ENCODE data around the gene PSMD9.
"Not testable (repeated sequence)": the region's sequence is repeated elsewhere in the genome, so short reads cannot be mapped to it uniquely, and the experiment has no call there.

Gene PSMD9, protein sequence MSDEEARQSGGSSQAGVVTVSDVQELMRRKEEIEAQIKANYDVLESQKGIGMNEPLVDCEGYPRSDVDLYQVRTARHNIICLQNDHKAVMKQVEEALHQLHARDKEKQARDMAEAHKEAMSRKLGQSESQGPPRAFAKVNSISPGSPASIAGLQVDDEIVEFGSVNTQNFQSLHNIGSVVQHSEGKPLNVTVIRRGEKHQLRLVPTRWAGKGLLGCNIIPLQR

DNA sequence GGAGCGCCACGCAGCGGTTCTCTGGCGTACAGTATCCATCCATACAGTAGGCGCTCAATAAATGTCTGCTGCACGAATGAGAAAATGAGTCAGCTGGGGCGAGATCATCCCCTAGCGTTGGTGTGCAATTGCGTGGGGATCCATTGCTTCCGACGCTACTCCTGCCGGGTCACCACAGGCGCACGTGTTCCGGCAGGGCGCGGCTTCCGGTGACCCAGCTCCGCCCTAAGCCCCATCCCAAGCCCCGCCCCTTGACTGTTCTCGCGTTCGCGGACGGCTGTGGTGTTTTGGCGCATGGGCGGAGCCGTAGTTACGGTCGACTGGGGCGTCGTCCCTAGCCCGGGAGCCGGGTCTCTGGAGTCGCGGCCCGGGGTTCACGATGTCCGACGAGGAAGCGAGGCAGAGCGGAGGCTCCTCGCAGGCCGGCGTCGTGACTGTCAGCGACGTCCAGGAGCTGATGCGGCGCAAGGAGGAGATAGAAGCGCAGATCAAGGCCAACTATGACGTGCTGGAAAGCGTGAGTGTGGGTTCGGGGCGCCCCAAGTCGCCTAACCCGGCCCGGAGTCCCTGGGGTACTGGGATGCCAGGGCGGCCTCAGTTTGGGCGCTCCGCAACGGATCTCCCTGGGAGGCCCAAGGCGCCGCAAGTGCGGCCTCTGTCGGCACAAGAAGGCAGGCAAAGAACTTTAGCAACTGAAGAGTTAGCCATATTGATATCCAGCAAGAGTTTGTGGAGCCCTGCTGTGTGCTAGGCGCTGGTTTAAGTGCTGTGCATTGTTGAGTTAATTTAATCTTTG is at the start of gene PSMD9:
PSMD9 (plus strand) TSS at position 313 of the 796 bp plus-strand sequence; CDS start at position 380, 67 bp downstream.
- DNase-seq = peak; percentile 98

DNA sequence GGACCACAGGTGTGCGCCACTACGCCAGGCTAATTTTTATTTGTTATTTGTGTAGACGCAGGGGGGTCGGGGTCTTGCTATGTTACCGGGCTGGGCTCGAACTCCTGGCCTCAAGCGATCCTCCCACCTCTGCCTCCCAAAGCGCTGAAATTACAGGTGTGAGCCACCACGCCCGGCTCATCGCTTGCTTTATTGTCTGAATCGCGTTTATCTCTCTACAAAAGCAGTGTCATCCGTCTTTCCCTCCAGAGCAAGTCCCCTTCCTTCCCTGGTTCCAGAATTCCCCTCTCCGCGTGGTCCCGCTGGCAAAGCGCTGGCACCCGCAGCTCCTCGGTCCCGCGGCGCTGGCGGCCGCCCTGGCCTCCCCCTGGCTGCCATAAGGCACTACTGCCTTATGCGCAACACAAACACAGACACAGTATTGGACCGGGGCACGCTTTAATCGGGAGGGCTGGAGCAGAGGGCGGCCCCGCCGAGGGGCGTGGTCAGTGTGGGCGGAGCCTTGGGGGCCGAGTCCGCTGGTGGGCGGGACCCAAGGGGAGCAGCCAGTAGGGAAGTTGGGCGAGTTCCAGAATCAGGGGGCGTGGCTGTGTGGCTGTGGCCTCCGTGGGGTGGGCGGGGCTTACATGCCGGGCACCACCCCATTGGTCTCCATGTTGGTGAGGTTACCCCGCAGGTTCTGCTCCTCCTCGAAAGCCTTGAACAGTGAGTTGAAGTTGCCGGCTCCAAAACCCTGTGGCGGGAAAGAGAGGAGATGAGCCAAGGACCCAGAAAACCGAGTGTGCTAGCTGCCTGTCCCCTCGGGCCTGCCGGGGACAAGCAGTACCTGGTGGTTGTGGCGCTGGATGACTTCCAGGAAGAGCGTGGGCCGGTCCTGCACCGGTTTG is 49.2 kb upstream of the PSMD9 start:
- no peak for DNase-seq

DNA sequence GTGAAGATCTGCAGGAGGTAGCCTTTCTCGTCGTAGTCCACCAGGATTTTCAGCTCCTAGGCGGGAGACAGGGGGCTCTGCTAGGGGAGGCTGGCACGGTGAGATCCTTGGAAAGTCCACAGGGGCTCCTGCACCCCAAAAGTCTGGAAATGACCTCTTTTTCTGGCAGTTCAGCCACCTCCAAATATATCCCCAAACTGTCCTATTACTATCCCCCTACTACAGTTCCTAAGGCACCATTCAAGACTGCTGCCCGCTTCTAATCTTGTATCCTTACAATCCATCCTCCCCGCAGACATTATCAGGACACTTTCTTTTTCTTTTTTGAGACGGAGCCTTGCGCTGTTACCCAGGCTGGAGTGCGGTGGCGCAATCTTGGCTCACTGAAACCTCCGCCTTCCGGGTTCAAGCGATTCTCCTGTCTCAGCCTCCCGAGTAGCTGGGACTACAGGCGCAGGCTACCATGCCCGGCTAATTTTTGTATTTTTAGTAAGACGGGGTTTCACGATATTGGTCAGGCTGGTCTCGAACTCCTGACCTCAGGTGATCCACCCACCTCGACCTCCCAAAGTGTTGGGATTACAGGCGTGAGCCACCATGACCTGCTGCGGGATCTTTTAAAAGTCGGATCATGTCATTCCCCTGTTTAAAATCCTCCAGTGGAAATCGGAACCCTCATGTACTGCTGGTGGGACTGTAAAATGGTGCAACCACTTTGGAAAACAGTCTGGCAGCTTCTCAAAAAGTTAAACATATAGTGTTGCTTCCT is 48.4 kb upstream of the PSMD9 start:
- DNase-seq = no peak

DNA sequence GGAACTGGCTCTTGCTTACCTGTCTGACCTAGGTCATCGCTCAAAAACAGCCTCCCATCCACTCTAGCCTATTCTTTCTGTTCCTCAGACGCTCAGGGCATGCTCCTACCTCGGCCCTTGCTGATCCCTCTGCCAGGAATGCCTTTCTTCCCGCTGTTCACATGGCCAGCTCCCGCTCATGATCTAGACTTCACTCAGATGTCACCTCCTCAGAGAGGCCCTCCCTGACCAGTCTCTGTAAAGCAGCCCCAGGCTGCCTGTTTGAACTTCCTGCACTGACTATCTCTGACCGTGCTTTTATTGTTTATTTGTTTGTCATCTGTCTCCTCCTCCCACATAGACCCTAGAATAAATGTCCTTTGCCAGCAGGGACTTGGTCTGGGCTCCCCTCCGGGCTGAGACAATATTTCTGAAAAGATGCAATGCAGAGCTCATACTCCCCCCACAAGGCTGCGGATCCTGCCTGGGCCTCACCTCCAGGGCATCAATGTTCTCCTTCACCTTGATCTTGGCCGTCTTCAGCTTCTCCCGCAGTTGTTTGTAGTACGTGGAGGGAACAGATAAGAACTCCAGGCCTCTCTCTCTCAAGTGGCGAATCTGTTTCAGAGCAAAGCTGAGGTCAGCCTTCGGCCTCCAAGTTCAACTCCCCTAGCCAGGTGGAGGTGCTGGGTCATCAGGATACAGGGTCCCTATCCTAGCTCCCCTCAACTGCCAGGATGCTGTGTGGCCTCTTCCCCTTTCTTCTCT is 45.2 kb upstream of the PSMD9 start:
- DNase-seq = no peak

DNA sequence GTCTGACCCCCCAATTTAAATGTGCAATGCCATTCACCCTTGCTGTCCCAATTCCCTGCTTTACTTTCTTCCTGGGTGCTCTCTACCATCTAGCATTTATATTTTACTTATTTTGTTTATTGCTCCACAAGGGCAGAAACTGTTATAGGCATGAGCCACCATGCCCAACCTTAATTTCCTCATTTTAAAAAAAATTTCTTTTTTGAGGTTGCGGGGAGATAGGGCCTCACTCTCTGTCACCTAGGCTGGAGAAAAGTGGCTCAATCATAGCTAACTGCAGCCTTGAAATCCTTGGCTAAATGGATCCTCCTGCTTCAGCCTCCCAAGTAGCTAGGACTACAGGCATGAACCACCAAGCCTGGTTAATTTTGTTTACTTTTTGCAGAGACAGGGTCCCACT is 42.9 kb upstream of the PSMD9 start:
- DNase-seq = no peak

DNA sequence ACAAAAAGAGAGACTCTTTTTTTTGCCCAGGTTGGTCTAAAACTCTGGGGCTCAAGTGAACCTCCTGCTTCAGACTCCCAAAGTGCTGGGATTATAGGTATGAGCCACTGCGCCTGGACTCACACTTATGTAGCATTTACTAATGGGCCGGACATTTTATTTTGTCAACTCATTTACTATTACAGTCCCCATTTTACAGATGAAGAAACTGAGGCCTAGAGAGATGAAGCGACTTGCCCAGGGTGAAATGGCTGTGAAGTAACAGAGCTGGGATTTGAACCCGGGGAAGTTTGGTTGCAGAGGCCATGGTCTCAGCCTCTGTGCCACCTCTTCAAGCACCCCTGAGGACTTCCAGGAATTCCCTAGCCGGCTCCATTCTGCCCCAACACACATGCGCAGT is 39.4 kb upstream of the PSMD9 start:
- DNase-seq = no peak

DNA sequence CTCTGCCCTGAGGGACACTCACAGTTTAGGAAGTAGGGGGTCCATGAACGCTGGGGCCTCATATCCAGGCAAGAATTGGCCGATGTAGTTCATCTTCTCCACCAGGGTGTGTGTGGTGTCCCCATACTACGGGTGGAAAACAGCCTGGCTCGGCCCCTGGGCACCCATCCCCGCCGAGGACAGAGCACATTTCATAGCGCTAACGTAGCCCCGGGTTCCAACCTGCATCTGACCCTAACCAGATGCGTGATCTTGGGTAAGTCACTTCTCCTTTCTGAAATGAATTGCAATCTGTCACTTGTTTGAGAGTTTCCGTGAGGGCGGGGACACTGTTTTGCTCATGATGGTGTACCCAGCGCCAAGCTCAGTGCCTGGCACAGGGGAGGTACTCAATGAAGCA is 38.9 kb upstream of the PSMD9 start:
- no peak for DNase-seq

DNA sequence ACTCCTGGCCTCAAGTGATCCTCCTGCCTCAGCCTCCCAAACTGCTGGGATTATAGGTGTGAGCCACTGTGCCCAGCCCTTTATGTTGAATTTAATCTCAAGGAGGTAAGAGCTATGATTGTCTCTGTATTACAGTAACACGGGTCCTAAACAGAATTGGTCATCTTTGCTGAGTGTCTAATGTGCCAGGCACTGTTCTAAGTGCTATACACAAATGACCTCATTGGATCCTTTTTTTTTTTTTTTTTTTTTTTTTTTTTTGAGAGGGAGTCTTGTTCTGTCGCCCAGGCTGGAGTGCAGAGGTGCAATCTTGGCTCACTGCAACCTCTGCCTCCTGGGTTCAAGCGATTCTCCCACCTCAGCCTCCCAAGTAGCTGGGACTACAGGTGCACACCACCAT is 36.2 kb upstream of the PSMD9 start:
- DNase-seq = not testable (repeated sequence)

DNA sequence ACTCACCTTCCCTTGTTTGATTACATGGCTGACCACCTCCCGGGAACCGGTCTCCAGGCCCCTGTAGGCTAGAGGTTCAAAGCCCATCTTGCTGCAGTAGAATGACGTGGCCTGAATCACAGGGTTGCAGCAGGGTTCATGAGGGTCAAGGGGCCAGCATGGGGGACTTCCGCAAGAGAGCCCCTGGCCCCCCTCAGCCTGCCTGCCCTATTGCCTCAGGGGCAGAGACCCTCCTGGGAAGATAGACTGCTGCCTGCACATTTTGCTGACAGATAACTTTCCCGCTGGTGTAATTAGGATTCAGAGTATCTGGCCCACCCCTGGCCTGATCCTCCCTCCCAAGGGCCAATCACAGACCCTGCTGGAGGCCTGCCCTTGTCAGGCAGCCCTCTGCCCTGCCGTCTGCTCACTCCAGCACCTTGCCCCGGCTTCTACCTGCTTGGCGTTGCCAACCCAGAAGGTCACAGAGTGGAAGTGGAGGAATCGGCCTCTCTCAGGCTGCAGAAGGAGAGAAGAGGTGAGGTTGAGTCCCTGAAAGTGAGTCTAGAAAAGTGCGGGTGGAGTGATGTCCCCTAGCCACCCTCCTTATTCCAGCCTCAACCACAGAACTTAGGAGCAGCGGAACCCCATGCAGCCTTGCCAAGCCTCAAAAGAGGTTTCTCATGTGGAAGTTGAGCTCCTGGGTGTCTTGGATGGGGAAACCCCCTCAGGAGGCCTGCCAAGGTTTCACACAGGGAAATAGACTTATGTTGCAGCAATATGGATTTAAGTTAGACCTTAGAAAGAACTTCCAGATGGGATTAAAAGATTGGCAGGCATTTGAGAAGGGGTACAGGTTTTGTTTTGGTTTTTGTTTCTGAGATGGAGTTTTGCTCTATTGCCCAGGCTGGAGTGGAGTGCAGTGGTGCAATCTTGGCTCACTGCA is 31.0 kb upstream of the PSMD9 start:
- no peak for DNase-seq

DNA sequence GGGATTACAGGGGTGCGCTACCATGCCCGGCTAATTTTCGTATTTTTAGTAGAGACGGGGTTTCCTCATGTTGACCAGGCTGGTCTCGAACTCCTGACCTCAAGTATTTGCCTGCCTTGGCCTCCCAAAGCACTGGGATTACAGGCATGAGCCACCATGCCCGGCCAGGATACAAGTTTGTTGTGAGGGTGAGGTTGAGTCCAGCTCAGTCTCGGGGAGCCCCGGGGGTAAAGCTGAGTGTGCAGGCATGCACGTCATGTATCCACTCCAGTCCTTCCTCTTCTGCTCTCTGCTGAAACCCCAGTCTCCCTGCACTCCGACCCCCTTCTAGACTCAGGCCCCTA is 30.3 kb upstream of the PSMD9 start:
- no peak for DNase-seq

DNA sequence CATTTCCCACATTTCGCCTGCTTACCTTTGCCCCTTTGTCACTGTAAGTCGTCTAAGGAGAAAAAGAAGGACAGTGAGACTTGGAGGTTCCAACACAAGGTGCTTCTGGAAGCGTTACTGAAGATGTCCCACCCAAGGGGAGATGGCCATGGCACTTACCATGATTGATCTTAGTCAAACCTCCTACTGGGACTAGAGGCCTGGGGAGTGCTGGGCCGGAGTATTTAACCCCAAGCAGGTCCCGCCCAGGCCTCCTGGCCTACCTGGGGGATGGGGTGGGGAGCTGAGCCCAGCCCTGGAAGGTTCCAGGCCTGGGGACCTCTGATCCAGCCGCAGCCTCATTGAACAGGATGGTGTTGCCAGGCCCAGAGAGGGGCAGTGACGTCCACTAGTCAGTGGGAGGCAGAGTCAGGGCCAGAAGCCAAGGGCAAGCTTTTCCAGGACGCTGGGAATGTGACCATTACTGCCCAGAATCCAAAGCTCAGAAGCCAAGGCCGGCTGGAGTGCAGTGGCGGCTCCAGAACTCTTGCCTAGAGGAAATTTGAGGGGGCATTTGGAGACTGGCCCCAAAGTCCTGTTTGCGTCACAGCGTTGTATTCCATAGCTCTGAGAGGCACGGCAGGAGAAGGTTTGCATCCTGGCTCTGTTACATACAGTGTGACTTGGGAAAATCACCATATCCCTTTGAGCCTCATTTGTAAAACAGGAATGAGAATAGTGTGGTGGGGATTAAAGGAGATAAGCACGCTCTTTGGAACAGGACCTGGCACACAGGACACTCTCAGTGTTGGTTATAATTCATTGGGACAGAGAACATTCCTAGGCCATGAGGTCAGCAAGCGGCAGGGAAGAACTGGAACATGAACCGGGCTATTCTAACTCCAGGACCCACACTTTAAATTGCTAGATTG is 29.7 kb upstream of the PSMD9 start, which contains the start of gene HPD:
HPD (minus strand) TSS at position 198 of the 911 bp plus-strand sequence; CDS start at position 162, 36 bp downstream.
- no peak for DNase-seq

DNA sequence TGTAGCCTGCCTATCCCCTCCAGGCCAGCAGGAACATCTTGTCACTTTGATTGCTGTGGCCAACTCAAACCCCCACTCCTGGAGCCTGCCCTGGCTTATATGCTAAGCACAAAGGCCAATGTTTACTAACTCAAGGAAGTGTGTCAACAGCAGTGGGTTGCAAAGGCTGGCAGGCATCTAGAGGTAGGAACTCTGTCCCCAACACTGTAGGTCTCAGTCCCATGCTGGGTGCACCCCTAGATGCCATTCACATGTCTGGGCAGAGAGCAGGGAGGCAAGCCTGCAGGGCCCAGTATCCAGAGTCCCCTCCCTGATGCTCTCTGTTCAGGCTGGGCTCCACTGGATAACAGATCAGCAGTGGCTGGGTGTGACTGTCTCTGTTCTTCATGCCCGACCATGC is 28.3 kb upstream of the PSMD9 start:
- no peak for DNase-seq

DNA sequence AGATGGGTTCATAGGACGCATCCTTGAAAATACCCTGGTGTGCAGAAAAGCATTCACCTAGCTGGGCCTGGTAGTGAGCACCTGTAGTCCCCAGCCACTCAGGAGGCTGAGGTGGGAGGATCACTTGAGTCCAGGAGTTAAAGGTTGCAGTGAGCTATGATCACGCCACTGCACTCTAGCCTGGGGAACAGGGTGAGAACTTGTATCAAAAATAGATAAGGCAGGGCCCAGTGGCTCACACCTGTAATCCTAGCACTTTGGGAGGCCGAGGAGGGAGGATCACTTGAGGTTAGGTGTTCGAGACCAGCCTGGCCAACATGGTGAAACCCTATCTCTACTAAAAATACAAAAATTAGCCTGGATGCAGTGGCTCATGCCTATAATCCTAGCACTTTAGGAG is 27.9 kb upstream of the PSMD9 start:
- DNase-seq = not testable (repeated sequence)

DNA sequence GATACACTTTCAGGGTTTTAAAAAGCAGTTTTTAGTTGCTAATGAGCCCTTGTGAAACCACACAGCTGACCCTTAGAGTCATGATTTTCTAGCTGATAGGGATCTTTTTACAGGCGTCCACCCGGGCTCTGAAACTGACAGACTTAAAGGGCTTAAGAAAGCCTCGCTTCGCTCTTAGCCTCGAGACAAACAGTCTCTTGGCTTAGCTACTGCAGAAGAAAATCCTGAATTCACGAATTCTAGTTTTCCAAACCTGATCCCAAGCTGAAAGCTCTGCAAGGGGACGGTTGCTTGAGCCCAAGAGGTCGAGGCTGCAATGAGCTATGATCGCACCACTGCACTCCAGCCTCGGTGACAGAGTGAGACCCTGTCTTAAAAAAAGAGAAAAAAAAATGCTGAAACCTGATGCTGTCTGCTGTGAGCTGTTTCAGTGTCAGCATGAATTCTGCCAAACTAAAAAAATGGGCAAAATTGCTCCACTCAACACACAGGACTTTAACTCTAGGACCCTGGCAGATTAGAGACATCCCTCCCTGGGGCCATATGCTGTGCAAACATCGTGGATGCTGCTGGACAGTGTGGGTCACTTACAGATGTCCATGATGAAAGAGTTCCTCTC is 26.8 kb upstream of the PSMD9 start:
- DNase-seq = no peak

DNA sequence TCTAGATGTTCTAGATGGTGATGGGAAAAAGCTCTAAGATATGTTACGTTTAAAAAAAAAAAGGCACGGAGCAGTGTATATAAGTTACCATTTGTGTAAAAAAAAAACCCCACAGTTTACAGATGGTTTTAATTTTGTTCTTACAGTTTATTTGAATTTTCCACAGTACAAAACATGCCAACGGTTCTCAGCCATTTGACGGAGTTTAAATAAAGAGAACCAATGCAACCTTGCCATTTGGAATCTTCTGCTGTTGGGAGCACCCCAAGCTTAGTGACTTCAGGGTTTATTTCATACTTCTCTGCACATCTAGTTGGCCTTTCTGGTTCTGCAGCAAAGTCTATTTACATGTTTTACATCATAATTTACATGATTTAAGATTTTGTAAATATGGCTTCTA is 22.3 kb upstream of the PSMD9 start:
- DNase-seq = no peak

DNA sequence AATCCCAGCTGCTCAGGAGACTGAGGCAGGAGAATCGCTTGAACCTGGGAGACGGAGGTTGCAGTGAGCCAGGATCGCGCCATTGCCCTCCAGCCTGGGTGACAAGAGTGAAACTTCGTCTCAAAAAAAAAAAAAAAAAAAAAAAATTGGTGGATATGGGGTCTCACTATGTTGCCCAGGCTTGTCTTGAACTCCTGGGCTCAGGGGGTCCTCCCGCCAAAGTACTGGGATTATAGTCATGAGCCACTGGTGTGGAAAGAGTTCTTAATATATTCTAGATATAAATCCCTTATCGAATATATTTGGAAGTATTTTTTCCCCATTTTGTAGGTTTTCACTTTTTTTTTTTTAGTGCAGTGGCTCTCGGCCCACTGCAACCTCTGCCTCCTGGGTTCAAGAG is 19.4 kb upstream of the PSMD9 start:
- not testable (repeated sequence) for DNase-seq

DNA sequence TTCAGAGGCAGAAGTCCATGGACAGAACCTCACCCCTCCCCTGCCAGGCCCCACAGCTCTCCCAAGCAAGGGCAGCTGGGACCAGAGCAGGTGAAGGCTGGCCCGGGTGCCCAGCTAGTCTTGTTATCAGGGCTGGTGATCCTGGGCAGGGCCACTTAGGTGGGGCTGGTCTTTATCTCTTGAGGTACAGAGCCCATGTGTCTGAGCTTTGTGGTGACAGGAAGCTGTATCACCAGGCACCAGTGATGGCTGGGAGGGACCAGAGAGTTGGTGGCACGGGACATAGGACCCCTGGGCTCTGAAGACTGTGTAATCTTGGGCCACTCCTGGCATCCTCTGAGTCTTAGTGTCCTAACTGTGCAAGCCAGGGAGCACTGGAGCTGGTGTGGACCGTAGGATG is 17.1 kb upstream of the PSMD9 start:
- no peak for DNase-seq

DNA sequence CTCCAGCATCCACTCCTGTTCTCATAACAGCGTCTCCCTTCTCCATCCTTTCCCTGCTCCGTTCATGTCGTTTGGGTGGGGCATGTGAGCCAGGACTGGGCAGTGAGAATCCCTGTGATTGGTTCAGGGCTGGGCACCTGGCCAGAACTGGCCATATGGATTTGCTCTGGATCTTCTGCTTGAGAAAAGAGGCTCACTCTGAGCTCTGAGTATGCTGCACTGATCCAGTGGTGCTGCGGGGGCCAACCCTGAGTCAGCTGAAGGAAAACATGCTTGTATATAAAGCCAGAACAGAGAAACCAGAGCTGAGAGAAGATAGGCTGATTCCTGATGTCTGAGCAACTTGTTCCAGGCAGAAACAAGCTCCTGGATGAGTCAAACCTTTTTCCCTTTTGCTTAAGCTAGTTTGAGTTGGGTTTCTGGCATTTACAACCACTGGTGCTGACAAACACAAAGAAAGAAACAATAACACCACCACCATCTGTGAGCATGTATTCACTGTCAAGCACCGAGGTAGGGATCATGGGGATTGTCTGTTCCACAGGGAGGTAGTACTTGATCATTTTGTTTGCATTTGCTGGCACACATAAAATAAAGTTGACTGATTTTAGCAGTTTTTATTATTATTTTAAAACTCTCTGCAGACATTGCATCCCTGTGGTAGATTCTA is 15.9 kb upstream of the PSMD9 start:
- no peak for DNase-seq

DNA sequence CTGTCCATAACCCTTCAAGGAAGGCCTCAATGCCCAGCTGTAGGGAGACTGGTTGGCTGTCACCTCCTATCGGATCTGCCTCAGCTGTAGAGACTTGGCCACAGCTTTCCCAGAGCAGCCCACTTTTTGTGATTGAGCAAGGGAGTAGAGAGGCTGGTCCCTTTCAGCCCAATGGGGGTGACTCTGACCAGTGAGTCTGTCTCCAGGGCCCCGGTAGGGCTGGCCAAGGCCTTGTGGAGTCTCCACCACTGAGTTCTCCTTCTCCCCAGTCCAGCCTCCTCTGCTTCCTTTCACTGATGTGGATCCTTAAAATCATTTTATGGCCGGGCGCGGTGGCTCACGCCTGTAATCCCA is 15.4 kb upstream of the PSMD9 start:
- DNase-seq = no peak
